ENCODE data around the gene THOC1.

GRCh38 chr18:317618-318017 lies 49.8 kb upstream of the THOC1 start:
- TF ChIP-seq CTCF (conservative IDR thresholded peaks at IDR 0.05; ENCODE audit: low read depth in 2 of 2) (no peak), REST (IDR thresholded peaks at IDR 0.05; ENCODE audit: unreplicated experiment) (no peak)

Measured in GM23338 (cell line).